Mesendoderm (in vitro differentiated cells): ENCODE measurements around the gene PIGQ.

ENCODE experiments used
- DNase-seq: peaks from one replicate; pipeline ENCODE4 v3.0.0; 2013
- H2AK5ac ChIP-seq: 2 replicates; pipeline ENCODE4 v1.6.1; 2013; ENCODE audit warnings: low read length, inconsistent platforms
- H2BK120ac ChIP-seq: 2 replicates; pipeline ENCODE4 v1.6.1; 2013; ENCODE audit warnings: low read depth, mild to moderate bottlenecking, low read length, moderate library complexity, mixed read lengths
- H2BK15ac ChIP-seq: replicated peaks from 2 replicates; pipeline ENCODE4 v1.6.1; 2013; ENCODE audit warnings: low read depth, mild to moderate bottlenecking, moderate library complexity
- H2BK5ac ChIP-seq: 2 replicates; pipeline ENCODE4 v1.6.1; 2013; ENCODE audit warnings: low read length, inconsistent platforms
- H3K18ac ChIP-seq: 2 replicates; pipeline ENCODE4 v1.6.1; 2013; ENCODE audit warnings: mild to moderate bottlenecking, low read length, mixed read lengths
- H3K23ac ChIP-seq: one replicate; pipeline ENCODE4 v1.6.1; 2013; ENCODE audit warnings: low read length
- H3K27ac ChIP-seq: 2 replicates; pipeline ENCODE4 v1.5.1; 2013; ENCODE audit warnings: low read depth, mild to moderate bottlenecking, inconsistent platforms, low read length, moderate library complexity
- H3K27me3 ChIP-seq: 2 replicates; pipeline ENCODE4 v1.6.1; 2013; ENCODE audit warnings: low read length, control low read depth, mild to moderate bottlenecking, inconsistent platforms; ENCODE audit not compliant: insufficient read depth, poor library complexity
- H3K36me3 ChIP-seq: 2 replicates; pipeline ENCODE4 v1.6.1; 2013; ENCODE audit warnings: low read length, inconsistent platforms; ENCODE audit not compliant: control insufficient read depth, insufficient read depth
- H3K4ac ChIP-seq: one replicate; pipeline ENCODE4 v1.6.1; 2013; ENCODE audit warnings: low read depth, mild to moderate bottlenecking, low read length, moderate library complexity
- H3K4me1 ChIP-seq: 2 replicates; pipeline ENCODE4 v1.6.1; 2013; ENCODE audit warnings: low read depth, low read length, inconsistent platforms; ENCODE audit not compliant: control insufficient read depth
- H3K4me2 ChIP-seq: 2 replicates; pipeline ENCODE4 v1.6.1; 2013; ENCODE audit warnings: low read length
- H3K4me3 ChIP-seq: 2 replicates; pipeline ENCODE4 v1.5.1; 2013; ENCODE audit warnings: mild to moderate bottlenecking, low read length
- H3K56ac ChIP-seq: one replicate; pipeline ENCODE4 v1.6.1; 2013; ENCODE audit warnings: low read length
- H3K79me1 ChIP-seq: 2 replicates; pipeline ENCODE4 v1.6.1; 2013; ENCODE audit warnings: low read length, inconsistent platforms
- H3K79me2 ChIP-seq: 2 replicates; pipeline ENCODE4 v1.6.1; 2013; ENCODE audit warnings: mild to moderate bottlenecking, low read length; ENCODE audit not compliant: control insufficient read depth, insufficient read depth
- H3K9ac ChIP-seq: 2 replicates; pipeline ENCODE4 v1.6.1; 2013; ENCODE audit warnings: low read length, inconsistent platforms
- H4K5ac ChIP-seq: one replicate; pipeline ENCODE4 v1.6.1; 2013; ENCODE audit warnings: low read length
- H4K8ac ChIP-seq: one replicate; pipeline ENCODE4 v1.6.1; 2013; ENCODE audit warnings: low read depth, mild to moderate bottlenecking, control low read depth, low read length, moderate library complexity
- WGBS: extraction: QIAGEN DNeasy Blood & Tissue Kit; methylation state at CpG from one replicate; pipeline ENCODE4 v1.1.7; 2013; ENCODE audit warnings: low lambda C conversion rate, missing lambda C conversion rate; ENCODE audit not compliant: insufficient coverage; ENCODE audit errors: extremely low coverage; 5-methylcytosine and 5-hydroxymethylcytosine counted together

PIGQ gene

DNA sequence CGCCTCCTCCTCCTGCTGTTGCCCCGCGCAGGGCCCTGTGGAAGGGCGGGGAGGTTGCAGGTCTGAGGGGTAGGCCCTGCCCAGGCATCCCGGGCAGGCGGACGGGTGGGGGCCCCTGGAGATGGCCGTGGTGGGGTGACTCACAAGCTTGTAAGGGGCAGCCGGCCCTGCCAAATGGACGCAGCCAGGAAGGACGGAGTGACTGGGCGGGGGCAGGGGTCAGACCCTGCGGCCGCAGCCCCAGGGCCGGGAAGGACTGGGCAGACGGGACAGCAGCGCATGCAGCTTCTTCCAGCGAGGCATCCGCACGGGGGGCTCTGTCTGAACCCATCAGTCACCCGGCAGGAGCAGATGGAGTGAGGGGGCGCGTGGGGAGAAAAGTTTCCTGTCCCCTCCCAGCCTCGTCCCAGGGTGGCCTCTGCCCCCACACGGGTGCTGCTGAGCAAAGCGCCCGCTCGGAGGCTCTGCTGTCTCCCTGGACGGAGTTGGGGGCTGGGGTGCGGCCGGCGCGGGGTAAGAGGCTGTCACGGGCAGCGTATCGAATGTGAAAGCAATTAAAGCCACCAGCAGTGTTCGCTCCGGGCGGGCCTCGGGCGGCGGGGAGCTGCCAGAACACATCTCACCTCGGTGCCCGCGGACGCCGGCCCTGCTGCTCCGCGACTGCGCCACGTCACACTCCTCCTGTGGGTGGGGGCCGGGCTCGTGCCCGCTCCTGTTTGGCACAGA is 15.0 kb upstream of the PIGQ start:
- H3K18ac ChIP-seq, result no peak overlapping the region
- no peak overlapping the region for H3K23ac ChIP-seq
- H3K36me3 ChIP-seq, result no peaks in the 10 kb centered on the region
- H4K5ac ChIP-seq, result no peak overlapping the region
- no peaks in the 10 kb centered on the region for H3K4me1 ChIP-seq
- no CpG with 5 or more reads among the region's 54 CpGs for WGBS
- H2BK15ac ChIP-seq, result no peak overlapping the region
- peaks cover 4% of the 10 kb centered on the region for H3K27me3 ChIP-seq
- no peak overlapping the region for H4K8ac ChIP-seq
- H2BK120ac ChIP-seq, result no peak overlapping the region
- H3K27ac ChIP-seq, result no peak overlapping the region
- H2BK5ac ChIP-seq, result no peak overlapping the region
- no peak overlapping the region for H2AK5ac ChIP-seq
- H3K56ac ChIP-seq, result no peak overlapping the region
- no peak for DNase-seq
- H3K79me1 ChIP-seq, result peaks cover under 1% of the 10 kb centered on the region
- H3K4ac ChIP-seq, result no peak overlapping the region
- H3K4me2 ChIP-seq, result no peak overlapping the region
- no peak overlapping the region for H3K9ac ChIP-seq
- no peaks in the 10 kb centered on the region for H3K79me2 ChIP-seq
- no peak overlapping the region for H3K4me3 ChIP-seq

GRCh38 chr16:555528-556473 is 14.0 kb upstream of the PIGQ start:
- Histone ChIP-seq H3K79me2 (no peaks in the 10 kb centered on the region), H2BK5ac (no peak overlapping the region), H3K27ac (no peak overlapping the region), H3K56ac (no peak overlapping the region), H3K36me3 (no peaks in the 10 kb centered on the region), H3K18ac (no peak overlapping the region), H2AK5ac (no peak overlapping the region), H2BK120ac (no peak overlapping the region), H3K4me1 (no peaks in the 10 kb centered on the region), H3K4me2 (no peak overlapping the region), H3K23ac (no peak overlapping the region), H2BK15ac (no peak overlapping the region), H3K9ac (no peak overlapping the region), H4K8ac (no peak overlapping the region), H3K4me3 (no peak overlapping the region), H3K79me1 (no peaks in the 10 kb centered on the region), H3K4ac (no peak overlapping the region), H4K5ac (no peak overlapping the region), H3K27me3 (peaks cover 7% of the 10 kb centered on the region)
- WGBS, result no CpG with 5 or more reads among the region's 32 CpGs
- DNase-seq, result no peak

- no peak overlapping the region for H3K23ac ChIP-seq
- H2BK120ac ChIP-seq, result no peak overlapping the region
- H4K5ac ChIP-seq, result no peak overlapping the region
- peaks cover 10% of the 10 kb centered on the region for H3K27me3 ChIP-seq
- no peaks in the 10 kb centered on the region for H3K79me1 ChIP-seq
- H3K4me1 ChIP-seq, result no peaks in the 10 kb centered on the region
- no peak overlapping the region for H3K56ac ChIP-seq
- H3K4ac ChIP-seq, result no peak overlapping the region
- no peak overlapping the region for H2AK5ac ChIP-seq
- no peak overlapping the region for H3K4me2 ChIP-seq
- no peak overlapping the region for H2BK15ac ChIP-seq
- DNase-seq, result no peak
- H3K36me3 ChIP-seq, result no peaks in the 10 kb centered on the region
- no peak overlapping the region for H4K8ac ChIP-seq
- H3K79me2 ChIP-seq, result no peaks in the 10 kb centered on the region
- H3K9ac ChIP-seq, result no peak overlapping the region
- H3K18ac ChIP-seq, result no peak overlapping the region
- H2BK5ac ChIP-seq, result no peak overlapping the region
- H3K27ac ChIP-seq, result no peak overlapping the region
- no peak overlapping the region for H3K4me3 ChIP-seq
- WGBS, result no CpG with 5 or more reads among the region's 32 CpGs
Measured at GRCh38 chr16:556474-557173, 13.1 kb upstream of the PIGQ start.

GRCh38 chr16:557463-558297 is 12.1 kb upstream of the PIGQ start:
- Histone ChIP-seq H3K79me1 (no peaks in the 10 kb centered on the region), H2BK5ac (no peak overlapping the region), H3K36me3 (no peaks in the 10 kb centered on the region), H3K18ac (no peak overlapping the region), H2AK5ac (no peak overlapping the region), H3K27me3 (peaks cover 10% of the 10 kb centered on the region), H3K4me3 (no peak overlapping the region), H4K8ac (no peak overlapping the region), H4K5ac (no peak overlapping the region), H3K4me2 (no peak overlapping the region), H3K27ac (no peak overlapping the region), H2BK15ac (no peak overlapping the region), H3K4ac (no peak overlapping the region), H3K79me2 (no peaks in the 10 kb centered on the region), H2BK120ac (no peak overlapping the region), H3K56ac (no peak overlapping the region), H3K9ac (no peak overlapping the region), H3K4me1 (no peaks in the 10 kb centered on the region), H3K23ac (no peak overlapping the region)
- WGBS, result no CpG with 5 or more reads among the region's 23 CpGs
- DNase-seq, result no peak

- H2BK15ac ChIP-seq, result no peak overlapping the region
- no peak overlapping the region for H2BK5ac ChIP-seq
- no peak overlapping the region for H2AK5ac ChIP-seq
- H3K56ac ChIP-seq, result no peak overlapping the region
- H3K23ac ChIP-seq, result no peak overlapping the region
- H2BK120ac ChIP-seq, result no peak overlapping the region
- no peak overlapping the region for H3K18ac ChIP-seq
- no peak overlapping the region for H4K5ac ChIP-seq
- H3K9ac ChIP-seq, result no peak overlapping the region
- no peak for DNase-seq
- no peaks in the 10 kb centered on the region for H3K36me3 ChIP-seq
- no peak overlapping the region for H3K27ac ChIP-seq
- no peaks in the 10 kb centered on the region for H3K79me1 ChIP-seq
- no CpG with 5 or more reads among the region's 22 CpGs for WGBS
- H3K79me2 ChIP-seq, result no peaks in the 10 kb centered on the region
- no peak overlapping the region for H4K8ac ChIP-seq
- no peaks in the 10 kb centered on the region for H3K4me1 ChIP-seq
- H3K4me2 ChIP-seq, result no peak overlapping the region
- no peak overlapping the region for H3K4me3 ChIP-seq
- no peak overlapping the region for H3K4ac ChIP-seq
- H3K27me3 ChIP-seq, result peaks cover 10% of the 10 kb centered on the region
Measured at GRCh38 chr16:558298-559020, 11.3 kb upstream of the PIGQ start.
